ENCODE data around the gene GRIN2B. TPM values are rescaled to one million over a fixed set of nuclear protein-coding genes. Genes with fewer than 3 reads are reported as not detected.

The GRIN2B gene
- total and polyA plus RNA-seq, 2 of the 13 experiments (the other 11 are each of a cell fraction or from before 2014, with no cell fraction given): 0.05 to 0.13 TPM

DNA sequence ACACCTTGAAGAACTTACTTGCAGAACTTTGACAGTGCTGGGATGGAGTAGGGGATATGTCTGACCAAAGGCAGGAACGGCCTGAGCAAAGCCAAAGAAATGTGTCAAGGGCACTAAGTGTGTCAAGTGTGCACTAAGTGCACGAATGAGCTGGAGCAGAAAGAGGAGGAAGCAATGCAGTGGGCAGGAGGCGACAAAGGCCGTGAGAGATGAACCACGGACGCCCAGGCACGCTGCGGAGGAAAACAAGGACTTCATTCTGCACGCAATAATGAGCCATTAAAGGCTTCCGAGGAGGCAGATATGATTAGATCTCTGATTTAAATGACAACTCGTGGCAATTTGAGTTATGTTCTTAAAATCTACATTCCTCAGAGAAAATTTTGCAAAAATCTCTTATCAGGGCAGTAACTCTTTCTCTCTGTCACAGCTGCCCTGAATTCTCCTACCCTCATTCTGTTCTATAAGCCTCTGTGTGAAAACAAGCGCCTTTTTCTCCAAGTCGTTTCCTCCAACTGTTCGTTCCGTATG is 25.3 kb downstream of the GRIN2B start:
- Histone ChIP-seq H3K9ac (ENCODE audit: insufficient read depth, low read depth, low read length) (no peak overlapping the region), H3K27me3 (ENCODE audit: control insufficient read depth in 1 of 2, insufficient read depth in 2 of 2, low read length in 2 of 2) (peaks cover 2 to 11% of the 10 kb centered on the region in 2 experiments; a peak in 2 of 5 replicates), H3K27ac (ENCODE audit: extremely low read length, insufficient read depth, low read length) (no peak overlapping the region), H2AFZ (ENCODE audit: low read length) (no peak overlapping the region), H3K9me3 (ENCODE audit: low read length) (no peaks in the 10 kb centered on the region), H3K4me2 (ENCODE audit: low read depth, low read length) (no peak overlapping the region), H3K4me3 (replicated peaks in 1 of 3; ENCODE audit: insufficient read depth in 1 of 3, low read depth in 2 of 3, low read length in 3 of 3) (no peak overlapping the region), H3K79me2 (ENCODE audit: insufficient read depth, low read length) (no peaks in the 10 kb centered on the region), H4K20me1 (ENCODE audit: insufficient read depth, low read length) (no peaks in the 10 kb centered on the region), H3K36me3 (replicated peaks in 1 of 2; ENCODE audit: control insufficient read depth in 1 of 2, insufficient read depth in 2 of 2, low read length in 2 of 2) (no peaks in the 10 kb centered on the region), H3K4me1 (ENCODE audit: insufficient read depth, low read length) (no peaks in the 10 kb centered on the region)
- DNase-seq (ENCODE audit: low spot score) (no peak), FAIRE-seq (no peak), ATAC-seq (no peak)
- no TSS peak for BruUV-seq (replicated peaks)
- intact Hi-C loops (cut with micrococcal nuclease; ENCODE audit: unreplicated experiment): no loop called here
- 27% methylated on average over 15 of the region's 15 CpGs for WGBS (ENCODE audit: low lambda C conversion rate)
- in situ Hi-C loops (cut with HindIII; ENCODE audit: extremely low pct_ligation_motif_present, low pct_unique_long_range_greater_than_20kb): no loop called here
- no peak for TF ChIP-seq MYC (CRISPR knock-in tag; IDR thresholded peaks at IDR 0.05; ENCODE audit: borderline replicate concordance)
- no peak for TF ChIP-seq PPARG (CRISPR knock-in tag; conservative IDR thresholded peaks at IDR 0.05)
- CTCF ChIA-PET (ENCODE audit: low intra/inter-chr PET ratio, low total read pairs): no interaction called here
- POLR2A ChIA-PET: no interaction called here

DNA sequence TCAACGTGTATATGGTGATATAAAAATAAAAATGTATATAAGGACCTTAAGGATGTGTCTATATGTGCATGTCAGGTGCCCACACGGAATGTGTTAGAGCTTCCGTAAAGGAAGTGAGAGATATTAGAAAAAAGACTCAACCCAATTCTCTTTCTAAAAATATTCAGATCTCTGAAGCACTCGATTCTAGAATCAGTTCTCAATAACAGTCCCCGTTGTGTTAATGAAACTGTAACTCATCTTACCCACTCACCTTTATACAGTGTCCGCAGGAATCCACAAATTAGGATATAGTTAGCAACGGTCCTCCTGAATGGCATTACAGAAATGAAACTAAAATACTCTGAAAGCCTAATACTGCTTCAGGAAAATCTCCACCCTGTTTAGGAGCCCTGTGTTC is 29.3 kb downstream of the GRIN2B start:
- H2AFZ ChIP-seq (ENCODE audit: low read length): no peak overlapping the region
- no peak for ATAC-seq
- in situ Hi-C loops (cut with HindIII; ENCODE audit: extremely low pct_ligation_motif_present, low pct_unique_long_range_greater_than_20kb): no loop called here

More for the DNA sequence above, 29.3 kb downstream of the GRIN2B start:
- TF ChIP-seq NCOA1 (CRISPR knock-in tag; IDR thresholded peaks at IDR 0.05) (no peak), ZNF12 (CRISPR knock-in tag; IDR thresholded peaks at IDR 0.05) (no peak), ZNF782 (CRISPR knock-in tag; IDR thresholded peaks at IDR 0.05; ENCODE audit: borderline replicate concordance) (no peak)
- POLR2A ChIA-PET: no interaction called here
- DNase-seq (ENCODE audit: low spot score): no peak
- H3K4me3 ChIP-seq (replicated peaks in 1 of 3; ENCODE audit: insufficient read depth in 1 of 3, low read depth in 2 of 3, low read length in 3 of 3): no peak overlapping the region
- WGBS (ENCODE audit: low lambda C conversion rate): 32% methylated on average over 7 of the region's 7 CpGs
- H3K27me3 ChIP-seq (ENCODE audit: control insufficient read depth in 1 of 2, insufficient read depth in 2 of 2, low read length in 2 of 2): no peaks in the 10 kb centered on the region; a peak in 1 of 5 replicates
- no peaks in the 10 kb centered on the region for H3K36me3 ChIP-seq (replicated peaks in 1 of 2; ENCODE audit: control insufficient read depth in 1 of 2, insufficient read depth in 2 of 2, low read length in 2 of 2)
- CTCF ChIA-PET (ENCODE audit: low intra/inter-chr PET ratio, low total read pairs): no interaction called here
- BruUV-seq (replicated peaks): no TSS peak
- H3K9me3 ChIP-seq (ENCODE audit: low read length): no peaks in the 10 kb centered on the region
- no peaks in the 10 kb centered on the region for H3K4me1 ChIP-seq (ENCODE audit: insufficient read depth, low read length)
- no peak overlapping the region for H3K9ac ChIP-seq (ENCODE audit: insufficient read depth, low read depth, low read length)
- no peaks in the 10 kb centered on the region for H4K20me1 ChIP-seq (ENCODE audit: insufficient read depth, low read length)
- intact Hi-C loops (cut with micrococcal nuclease; ENCODE audit: unreplicated experiment): no loop called here
- no peak overlapping the region for H3K4me2 ChIP-seq (ENCODE audit: low read depth, low read length)
- H3K27ac ChIP-seq (ENCODE audit: extremely low read length, insufficient read depth, low read length): no peak overlapping the region
- no peak for FAIRE-seq
- H3K79me2 ChIP-seq (ENCODE audit: insufficient read depth, low read length): no peaks in the 10 kb centered on the region

Data from HepG2 (cell line).